GM12864 (cell line): ENCODE data around the gene CD207.

Experiments
- DNase-seq: peaks from one replicate; pipeline ENCODE4 v3.0.0-alpha.2; 2011; ENCODE audit warnings: low read depth
- H3K4me3 ChIP-seq: 2 replicates; pipeline ENCODE4 v1.5.1; 2011; ENCODE audit warnings: mild to moderate bottlenecking, low read depth, low read length, control low read depth
- TF ChIP-seq, protein P1 (sequence below): IDR thresholded peaks from 2 replicates; pipeline ENCODE4 v1.5.1; 2011; ENCODE audit warnings: low read depth, mild to moderate bottlenecking, moderate library complexity, low read length, control low read depth, inconsistent platforms; ENCODE audit errors: missing control alignments

The CD207 gene

GRCh38 chr2:70820499-70820898 is 15.1 kb downstream of the CD207 start, which contains the start of gene CLEC4F:
Gene CLEC4F, minus strand, starts transcription at chr2:70820599. Its CDS starts 76 bp downstream, at chr2:70820523.
- TF ChIP-seq, protein P1, sequence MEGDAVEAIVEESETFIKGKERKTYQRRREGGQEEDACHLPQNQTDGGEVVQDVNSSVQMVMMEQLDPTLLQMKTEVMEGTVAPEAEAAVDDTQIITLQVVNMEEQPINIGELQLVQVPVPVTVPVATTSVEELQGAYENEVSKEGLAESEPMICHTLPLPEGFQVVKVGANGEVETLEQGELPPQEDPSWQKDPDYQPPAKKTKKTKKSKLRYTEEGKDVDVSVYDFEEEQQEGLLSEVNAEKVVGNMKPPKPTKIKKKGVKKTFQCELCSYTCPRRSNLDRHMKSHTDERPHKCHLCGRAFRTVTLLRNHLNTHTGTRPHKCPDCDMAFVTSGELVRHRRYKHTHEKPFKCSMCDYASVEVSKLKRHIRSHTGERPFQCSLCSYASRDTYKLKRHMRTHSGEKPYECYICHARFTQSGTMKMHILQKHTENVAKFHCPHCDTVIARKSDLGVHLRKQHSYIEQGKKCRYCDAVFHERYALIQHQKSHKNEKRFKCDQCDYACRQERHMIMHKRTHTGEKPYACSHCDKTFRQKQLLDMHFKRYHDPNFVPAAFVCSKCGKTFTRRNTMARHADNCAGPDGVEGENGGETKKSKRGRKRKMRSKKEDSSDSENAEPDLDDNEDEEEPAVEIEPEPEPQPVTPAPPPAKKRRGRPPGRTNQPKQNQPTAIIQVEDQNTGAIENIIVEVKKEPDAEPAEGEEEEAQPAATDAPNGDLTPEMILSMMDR: no peak
- no peak within 1 kb of the TSS for H3K4me3 ChIP-seq
- no peak for DNase-seq

DNA sequence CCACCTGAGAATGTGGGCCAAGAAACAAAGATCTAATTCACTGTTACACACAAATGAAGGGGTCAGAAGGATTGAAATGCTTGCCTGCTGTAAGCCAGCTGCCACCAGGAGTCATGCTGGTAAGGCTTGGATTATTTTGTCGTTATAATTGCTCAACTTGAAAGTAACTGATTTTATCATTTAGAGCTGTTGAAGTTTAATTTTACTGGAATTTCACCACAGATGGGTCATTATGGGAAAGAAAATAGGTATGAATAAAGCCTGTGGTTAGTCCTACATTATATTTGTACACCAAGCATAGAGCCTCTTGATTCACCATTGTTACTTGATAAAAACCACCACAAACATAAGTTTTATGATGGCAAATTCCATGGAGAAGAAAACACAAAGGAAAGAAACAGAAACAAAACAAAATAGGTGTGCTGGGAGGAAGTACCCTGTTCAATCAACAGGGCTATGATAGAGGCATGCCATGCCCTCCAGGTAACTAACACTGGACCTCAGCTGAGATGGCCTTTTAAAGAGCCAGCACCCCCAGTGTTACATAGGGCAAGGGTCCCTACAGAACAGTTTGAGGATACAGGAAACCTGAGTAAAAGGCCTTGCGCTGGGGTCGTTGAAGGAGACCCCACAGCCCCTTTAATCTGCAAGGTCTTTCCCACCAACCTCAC is 18.2 kb downstream of the CD207 start:
- TF ChIP-seq, protein P1: no peak
- DNase-seq: no peak
- no peak overlapping the region for H3K4me3 ChIP-seq

GRCh38 chr2:70816726-70817125 is 18.9 kb downstream of the CD207 start:
- no peak for DNase-seq
- H3K4me3 ChIP-seq: no peak overlapping the region
- TF ChIP-seq, protein P1: no peak

- H3K4me3 ChIP-seq: no peak overlapping the region
- TF ChIP-seq, protein P1: no peak
- DNase-seq: no peak
Measured at GRCh38 chr2:70808983-70809958, 26.3 kb downstream of the CD207 start.

DNA sequence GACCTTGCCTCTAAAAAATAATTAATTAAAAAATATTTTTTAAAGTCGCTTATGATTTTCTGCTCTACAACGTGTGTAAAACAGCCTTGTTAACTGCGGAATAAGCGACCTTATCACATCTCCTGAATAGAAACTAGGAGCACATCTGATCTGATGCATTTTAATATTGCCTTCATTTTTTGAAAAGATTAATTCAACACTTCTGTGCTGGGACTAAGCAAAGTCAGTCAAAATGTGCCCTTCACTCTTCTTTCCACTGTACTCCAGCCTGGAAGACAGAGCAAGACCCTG is 27.8 kb downstream of the CD207 start:
- DNase-seq: no peak
- TF ChIP-seq, protein P1: no peak
- no peak overlapping the region for H3K4me3 ChIP-seq

- no peak for DNase-seq
- TF ChIP-seq, protein P1: no peak
- H3K4me3 ChIP-seq: no peak overlapping the region
Measured at GRCh38 chr2:70807102-70807827, 28.4 kb downstream of the CD207 start.
